AG04450 (cell line): ENCODE data around the gene KLHL36. TPM values are rescaled to one million over a fixed set of nuclear protein-coding genes. Genes with fewer than 3 reads are reported as not detected.
A peak's percentile ranks its signal among the peaks of the same experiment; 100 is the strongest.
"Not testable (repeated sequence)": the region's sequence is repeated elsewhere in the genome, so short reads cannot be mapped to it uniquely, and the experiment has no call there.

Experiments
- CTCF ChIA-PET: fragments of 300-600, 350-600 bp; formaldehyde crosslinking; extraction: SDS; loops from one replicate; lab custom pipeline; 2022; ENCODE audit warnings: antibody characterized with exemption, inconsistent platforms; lab: Charles Lee
- POLR2A ChIA-PET: fragments of 350-600 bp; formaldehyde crosslinking; extraction: SDS; loops from one replicate; lab custom pipeline; 2021; ENCODE audit warnings: antibody characterized with exemption, inconsistent platforms; lab: Yijun Ruan, JAX
- DNase-seq: peaks from one replicate; pipeline ENCODE4 v3.0.0-alpha.2; 2011; ENCODE audit warnings: low read depth, low spot score
- H3K27ac ChIP-seq: one replicate; pipeline ENCODE4 v1.5.1; 2012; ENCODE audit warnings: low read depth, low read length, control low read depth
- H3K27me3 ChIP-seq: one replicate; pipeline ENCODE4 v1.6.0; 2012; ENCODE audit warnings: low read length; ENCODE audit not compliant: control insufficient read depth, insufficient read depth
- H3K4me3 ChIP-seq: 2 replicates; pipeline ENCODE4 v1.5.1; 2011; ENCODE audit warnings: mild to moderate bottlenecking, low read depth, low read length, control low read depth
- H3K9me3 ChIP-seq: 2 replicates; pipeline ENCODE4 v1.5.1; 2012; ENCODE audit warnings: low read length; ENCODE audit not compliant: control insufficient read depth, insufficient read depth
- CTCF ChIP-seq: IDR thresholded peaks from 2 replicates; pipeline ENCODE4 v1.5.1; 2011; ENCODE audit warnings: low read depth, low read length, control low read depth, inconsistent platforms
- polyA plus RNA-seq: library from polyadenylated mRNA; depleted of rRNA; stranded (reverse); fragments of >200 nt; gene quantifications from 2 replicates; pipeline ENCODE4 v1.2.3, GENCODE V29; 2011

The KLHL36 gene
- polyA plus RNA-seq, 1 experiment = 32.6 TPM

GRCh38 chr16:84690088-84690819, 41.9 kb downstream of the KLHL36 start:
- no peak for DNase-seq
- no peaks in the 10 kb centered on the region; the same call in 1 of the 2 replicates for H3K9me3 ChIP-seq
- H3K27me3 ChIP-seq = no peaks in the 10 kb centered on the region
- POLR2A ChIA-PET = interaction anchor here (1.1 kb wide), 1 partner anchor 11 kb away, joined by 4 read pairs; no protein-coding TSS in a partner anchor
- CTCF ChIA-PET = interaction anchor here (1.9 to 6.0 kb wide), 3 partner anchors 13 to 36 kb away, joined by 4 to 60 read pairs (median 10); no protein-coding TSS in a partner anchor
- no peak overlapping the region for H3K27ac ChIP-seq
- no peak for TF ChIP-seq CTCF
- H3K4me3 ChIP-seq = no peak overlapping the region

- H3K9me3 ChIP-seq = no peaks in the 10 kb centered on the region; the same call in 1 of the 2 replicates
- ChIA-PET POLR2A (interaction anchor here (0.8 kb wide), 1 partner anchor 160 kb away, joined by 5 read pairs; no protein-coding TSS in a partner anchor), CTCF (interaction anchor here (4.2 kb wide), 1 partner anchor 20 kb away, joined by 20 read pairs; no protein-coding TSS in a partner anchor)
- no peak overlapping the region for H3K4me3 ChIP-seq
- no peaks in the 10 kb centered on the region for H3K27me3 ChIP-seq
- TF ChIP-seq CTCF = no peak
- no peak overlapping the region for H3K27ac ChIP-seq
- DNase-seq = no peak
These were observed 44.3 kb downstream of the KLHL36 start for GRCh38 chr16:84692451-84693214.

GRCh38 chr16:84693869-84694268, 45.6 kb downstream of the KLHL36 start:
- not testable (repeated sequence) for DNase-seq, H3K27me3 ChIP-seq, H3K9me3 ChIP-seq, H3K4me3 ChIP-seq, H3K27ac ChIP-seq
- POLR2A ChIA-PET = interaction anchor here (0.7 to 0.8 kb wide), 2 partner anchors 62 to 143 kb away, joined by 3 to 7 read pairs; no protein-coding TSS in a partner anchor
- CTCF ChIA-PET = interaction anchor here (4.2 kb wide), 1 partner anchor 22 kb away, joined by 20 read pairs; no protein-coding TSS in a partner anchor

GRCh38 chr16:84694980-84695379, 46.7 kb downstream of the KLHL36 start:
- Histone ChIP-seq H3K9me3 (no peaks in the 10 kb centered on the region; the same call in 1 of the 2 replicates), H3K27ac (no peak overlapping the region), H3K27me3 (no peaks in the 10 kb centered on the region), H3K4me3 (no peak overlapping the region)
- ChIA-PET POLR2A (no interaction called here), CTCF (interaction anchor here (4.2 kb wide), 1 partner anchor 23 kb away, joined by 20 read pairs; no protein-coding TSS in a partner anchor)
- no peak for DNase-seq
- TF ChIP-seq CTCF = no peak

GRCh38 chr16:84699147-84699711, 50.9 kb downstream of the KLHL36 start:
- no peaks in the 10 kb centered on the region for H3K9me3 ChIP-seq
- H3K4me3 ChIP-seq = peak overlapping the region; percentile 72
- no peak overlapping the region for H3K27ac ChIP-seq
- ChIA-PET CTCF (no interaction called here), POLR2A (no interaction called here)
- DNase-seq = no peak
- no peak for TF ChIP-seq CTCF
- H3K27me3 ChIP-seq = no peaks in the 10 kb centered on the region
